Gastroesophageal sphincter (tissue), 4 donors: ENCODE measurements around the gene LAMTOR5. TPM values are rescaled to one million over a fixed set of nuclear protein-coding genes. Genes with fewer than 3 reads are reported as not detected.
"Not testable (repeated sequence)": the region's sequence is repeated elsewhere in the genome, so short reads cannot be mapped to it uniquely, and the experiment has no call there.

ENCODE experiments used
- ATAC-seq: fragments of 150-250 bp; one replicate; pipeline ENCODE4 v1.9.1; 2016; ENCODE audit warnings: mild to moderate bottlenecking, moderate library complexity
- H3K27ac ChIP-seq, 4 donors: fragments of 200-600 bp; sonication (generic) in 3 of 4; 1 replicate in 3 of 4; 2 replicates in 1 of 4; pipeline ENCODE4 v1.5.1; 2016 to 2019
- H3K27me3 ChIP-seq: fragments of 200-600 bp; sonication (generic); one replicate; pipeline ENCODE4 v1.5.1; 2019
- H3K36me3 ChIP-seq, 2 donors: fragments of 200-600 bp; sonication (generic); one replicate each; pipeline ENCODE4 v1.5.1; 2019; ENCODE audit warnings: control low read depth in 1 of 2
- H3K4me1 ChIP-seq, 3 donors: fragments of 200-600 bp; sonication (generic); 1 replicate in 2 of 3; 2 replicates in 1 of 3; pipeline ENCODE4 v1.5.1; 2016 to 2019; ENCODE audit warnings: control low read depth in 2 of 3
- H3K4me3 ChIP-seq, 2 donors: fragments of 200-600 bp; sonication (generic); one replicate each; pipeline ENCODE4 v1.5.1; 2019; ENCODE audit warnings: mild to moderate bottlenecking in 1 of 2, moderate library complexity in 1 of 2
- H3K9me3 ChIP-seq, 3 donors: fragments of 200-600 bp; sonication (generic); one replicate each; pipeline ENCODE4 v1.5.1; 2017 to 2019; ENCODE audit warnings: control low read depth in 2 of 3
- EP300 ChIP-seq: sonication (generic); formaldehyde crosslinking; IDR thresholded peaks from one replicate; pipeline ENCODE4 v1.6.1; 2017; ENCODE audit warnings: antibody characterized with exemption, mild to moderate bottlenecking
- POLR2A ChIP-seq, 2 donors: fragments of 450-650 bp; IDR thresholded peaks; one replicate each; pipeline ENCODE4 v1.6.1; 2017; ENCODE audit warnings: antibody characterized with exemption in 2 of 2, mild to moderate bottlenecking in 2 of 2, moderate library complexity in 1 of 2
- POLR2AphosphoS5 ChIP-seq: sonication (generic); formaldehyde crosslinking; IDR thresholded peaks from one replicate; pipeline ENCODE4 v1.6.1; 2017; ENCODE audit warnings: antibody characterized with exemption
- WGBS, 2 donors: methylation state at CpG; one replicate each; pipeline ENCODE4 v1.1.5; 2018; ENCODE audit warnings: low coverage in 1 of 2; 5-methylcytosine and 5-hydroxymethylcytosine counted together
- total RNA-seq, 4 donors: library from RNA; depleted of rRNA; stranded (reverse); fragments of >200 nt; gene quantifications; one replicate each; pipeline ENCODE4 v1.1.0, GENCODE V29; 2016
- TF ChIP-seq, protein P1 (sequence below), 4 experiments: fragments of 200-600 bp in 2 of 4; fragments of 450-650 bp in 2 of 4; sonication (generic) in 1 of 4; IDR thresholded peaks; one replicate each; pipeline ENCODE4 v1.5.1; 2017 to 2019; ENCODE audit warnings: antibody characterized with exemption in 4 of 4, mild to moderate bottlenecking in 2 of 4, moderate library complexity in 2 of 4

Gene LAMTOR5
- total RNA-seq, 4 donors from 2014 or later, result 72.5 to 126 (median 101) TPM

- Histone ChIP-seq H3K36me3 (peaks cover 0 to 67% of the 10 kb centered on the region in 2 donors), H3K4me3 (no peak overlapping the region), H3K27me3 (no peaks in the 10 kb centered on the region), H3K9me3 (no peaks in the 10 kb centered on the region), H3K27ac (no peak overlapping the region), H3K4me1 (peaks cover 0 to 33% (median 14%) of the 10 kb centered on the region in 3 donors)
- TF ChIP-seq POLR2AphosphoS5 (no peak), POLR2A (IDR thresholded peaks at IDR 0.05) (no peak)
- TF ChIP-seq, protein P1, sequence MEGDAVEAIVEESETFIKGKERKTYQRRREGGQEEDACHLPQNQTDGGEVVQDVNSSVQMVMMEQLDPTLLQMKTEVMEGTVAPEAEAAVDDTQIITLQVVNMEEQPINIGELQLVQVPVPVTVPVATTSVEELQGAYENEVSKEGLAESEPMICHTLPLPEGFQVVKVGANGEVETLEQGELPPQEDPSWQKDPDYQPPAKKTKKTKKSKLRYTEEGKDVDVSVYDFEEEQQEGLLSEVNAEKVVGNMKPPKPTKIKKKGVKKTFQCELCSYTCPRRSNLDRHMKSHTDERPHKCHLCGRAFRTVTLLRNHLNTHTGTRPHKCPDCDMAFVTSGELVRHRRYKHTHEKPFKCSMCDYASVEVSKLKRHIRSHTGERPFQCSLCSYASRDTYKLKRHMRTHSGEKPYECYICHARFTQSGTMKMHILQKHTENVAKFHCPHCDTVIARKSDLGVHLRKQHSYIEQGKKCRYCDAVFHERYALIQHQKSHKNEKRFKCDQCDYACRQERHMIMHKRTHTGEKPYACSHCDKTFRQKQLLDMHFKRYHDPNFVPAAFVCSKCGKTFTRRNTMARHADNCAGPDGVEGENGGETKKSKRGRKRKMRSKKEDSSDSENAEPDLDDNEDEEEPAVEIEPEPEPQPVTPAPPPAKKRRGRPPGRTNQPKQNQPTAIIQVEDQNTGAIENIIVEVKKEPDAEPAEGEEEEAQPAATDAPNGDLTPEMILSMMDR (IDR thresholded peaks at IDR 0.05), result no peak
- ATAC-seq, result no peak
- 69 to 88% methylated on average over 3 to 5 of the region's 5 CpGs for whole genome bisulfite sequencing, 2 donors
Observed at GRCh38 chr1:110403805-110404204, 3.7 kb downstream of the LAMTOR5 start.

DNA sequence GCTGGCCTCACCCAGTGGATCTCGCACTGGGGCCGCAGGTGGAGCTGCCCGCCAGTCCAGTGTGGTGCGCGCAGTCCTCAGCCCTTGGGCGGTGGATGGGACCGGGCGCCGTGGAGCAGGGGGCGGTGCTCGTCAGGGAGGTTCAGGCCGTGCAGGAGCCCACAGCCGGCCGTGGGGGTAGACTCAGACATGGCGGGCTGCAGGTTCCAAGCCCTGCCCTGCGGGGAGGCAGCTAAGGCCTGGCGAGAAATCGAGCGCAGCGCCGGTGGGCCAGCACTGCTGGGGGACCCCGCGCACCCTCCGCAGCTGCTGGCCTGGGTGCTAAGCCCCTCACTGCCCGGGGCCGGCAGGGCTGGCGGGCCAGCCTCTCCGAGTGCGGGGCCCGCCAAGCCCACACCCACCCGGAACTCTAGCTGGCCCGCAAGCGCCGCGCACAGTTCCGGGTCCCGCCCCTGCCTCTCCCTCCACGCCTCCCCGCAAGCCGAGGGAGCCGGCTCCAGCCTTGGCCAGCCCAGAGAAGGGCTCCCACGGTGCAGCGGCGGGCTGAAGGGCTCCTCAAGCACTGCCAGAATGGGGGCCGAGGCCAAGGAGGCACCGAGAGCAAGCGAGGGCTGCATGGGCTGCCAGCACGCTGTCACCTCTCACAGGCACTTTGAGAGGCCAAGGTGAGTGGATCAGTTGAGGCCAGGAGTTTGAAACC is 11.1 kb downstream of the LAMTOR5 start:
- H3K27me3 ChIP-seq, H3K9me3 ChIP-seq, H3K27ac ChIP-seq, ATAC-seq, H3K4me1 ChIP-seq, H3K4me3 ChIP-seq: not testable (repeated sequence)
- WGBS, 2 donors, result no CpG with 5 or more reads among the region's 48 CpGs
- peaks cover 0 to 67% of the 10 kb centered on the region in 2 donors for H3K36me3 ChIP-seq

- Histone ChIP-seq H3K27ac (no peak overlapping the region), H3K4me3 (no peak overlapping the region), H3K4me1 (peaks cover 3 to 24% (median 3%) of the 10 kb centered on the region in 3 donors), H3K9me3 (no peaks in the 10 kb centered on the region), H3K27me3 (no peaks in the 10 kb centered on the region), H3K36me3 (peaks cover 0 to 48% of the 10 kb centered on the region in 2 donors)
- ATAC-seq, result no peak
- no peak for TF ChIP-seq POLR2A (IDR thresholded peaks at IDR 0.05)
- TF ChIP-seq, protein P1 (IDR thresholded peaks at IDR 0.05), result no peak
- TF ChIP-seq EP300, result no peak
- no peak for TF ChIP-seq POLR2AphosphoS5
- 90 to 92% methylated on average over 2 to 3 of the region's 3 CpGs for WGBS, 2 donors
Observed at GRCh38 chr1:110394493-110394820, 13.0 kb downstream of the LAMTOR5 start.

DNA sequence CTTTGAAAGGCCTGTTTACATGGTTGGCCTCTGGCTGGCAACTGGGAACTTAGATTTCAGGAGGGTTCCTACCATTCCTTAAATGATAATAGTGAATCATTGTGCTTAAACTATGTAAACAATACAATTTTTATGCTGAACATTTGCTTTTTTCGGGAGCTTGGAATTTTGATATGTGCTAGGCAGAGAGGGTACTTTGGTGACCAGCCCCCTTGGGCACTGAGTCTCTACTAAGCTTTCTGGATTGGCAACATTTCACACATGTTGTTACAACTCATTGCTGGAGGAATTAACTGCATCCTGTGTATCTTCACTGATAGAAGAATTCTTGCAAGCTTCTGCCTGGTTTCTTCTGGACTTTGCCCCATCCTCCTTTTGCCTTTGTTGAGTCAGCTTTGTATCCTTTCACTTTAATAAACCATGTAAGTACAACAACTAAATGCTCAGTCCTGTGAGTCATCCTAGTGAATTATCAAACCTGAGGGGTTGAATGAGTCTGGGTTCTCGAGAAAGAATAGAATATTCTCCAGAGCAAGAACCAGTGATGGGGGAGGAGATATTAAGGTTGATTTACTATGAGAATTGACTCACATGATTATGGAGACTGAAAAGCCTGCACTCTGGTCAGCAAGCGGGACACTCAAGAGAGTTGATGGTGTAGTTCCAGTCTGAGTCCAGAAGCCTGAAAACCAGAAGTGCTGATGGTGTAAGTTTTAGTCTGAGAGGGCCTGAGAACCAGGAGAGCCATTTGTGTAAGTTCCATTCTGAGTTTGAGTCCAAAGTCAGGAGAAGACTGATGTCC is 13.6 kb downstream of the LAMTOR5 start:
- no peak for ATAC-seq
- TF ChIP-seq EP300 (no peak), POLR2AphosphoS5 (no peak), POLR2A (IDR thresholded peaks at IDR 0.05) (no peak)
- TF ChIP-seq, protein P1 (IDR thresholded peaks at IDR 0.05), result no peak
- WGBS, 2 donors, result 40 to 63% methylated on average over 3 of the region's 3 CpGs
- no peak overlapping the region for H3K4me3 ChIP-seq
- peaks cover 0 to 47% of the 10 kb centered on the region in 2 donors for H3K36me3 ChIP-seq
- no peaks in the 10 kb centered on the region for H3K9me3 ChIP-seq
- H3K4me1 ChIP-seq, result peaks cover 3 to 30% (median 5%) of the 10 kb centered on the region in 3 donors
- no peak overlapping the region for H3K27ac ChIP-seq
- H3K27me3 ChIP-seq, result no peaks in the 10 kb centered on the region

DNA sequence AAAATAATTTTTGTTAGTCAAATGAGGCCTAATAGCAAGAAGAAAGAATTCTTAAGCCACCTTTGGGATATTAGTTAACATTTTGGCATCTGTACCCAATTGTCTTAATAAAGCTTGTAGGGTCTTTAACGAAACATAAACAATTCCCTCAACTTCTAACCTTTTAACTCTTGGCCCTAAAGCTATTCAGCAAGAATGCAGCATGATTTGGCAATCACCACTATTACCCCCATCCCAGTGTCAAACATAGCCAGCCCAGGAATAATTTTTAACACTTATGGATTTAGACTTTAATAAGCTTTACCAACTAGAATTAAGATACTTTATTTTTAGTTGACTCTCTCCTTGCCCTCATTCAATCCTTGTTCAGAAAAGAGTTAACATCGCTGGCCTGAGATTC is 14.2 kb downstream of the LAMTOR5 start:
- Histone ChIP-seq H3K27me3 (no peaks in the 10 kb centered on the region), H3K9me3 (no peaks in the 10 kb centered on the region), H3K4me3 (no peak overlapping the region), H3K4me1 (peaks cover 3 to 34% (median 5%) of the 10 kb centered on the region in 3 donors), H3K27ac (no peak overlapping the region), H3K36me3 (peaks cover 0 to 47% of the 10 kb centered on the region in 2 donors)
- no peak for ATAC-seq
- 46 to 66% methylated on average over 2 of the region's 2 CpGs for WGBS, 2 donors
- TF ChIP-seq EP300, result no peak
- peak; percentile 5 for TF ChIP-seq POLR2AphosphoS5
